GM21367 (cell line): ENCODE data around the gene TMEM258.

Experiments used
- ATAC-seq: cut with Tn5 transposase; IDR thresholded peaks from one replicate; pipeline ENCODE4 v1.9.1; 2021; ENCODE audit not compliant: unreplicated experiment

The TMEM258 gene

DNA sequence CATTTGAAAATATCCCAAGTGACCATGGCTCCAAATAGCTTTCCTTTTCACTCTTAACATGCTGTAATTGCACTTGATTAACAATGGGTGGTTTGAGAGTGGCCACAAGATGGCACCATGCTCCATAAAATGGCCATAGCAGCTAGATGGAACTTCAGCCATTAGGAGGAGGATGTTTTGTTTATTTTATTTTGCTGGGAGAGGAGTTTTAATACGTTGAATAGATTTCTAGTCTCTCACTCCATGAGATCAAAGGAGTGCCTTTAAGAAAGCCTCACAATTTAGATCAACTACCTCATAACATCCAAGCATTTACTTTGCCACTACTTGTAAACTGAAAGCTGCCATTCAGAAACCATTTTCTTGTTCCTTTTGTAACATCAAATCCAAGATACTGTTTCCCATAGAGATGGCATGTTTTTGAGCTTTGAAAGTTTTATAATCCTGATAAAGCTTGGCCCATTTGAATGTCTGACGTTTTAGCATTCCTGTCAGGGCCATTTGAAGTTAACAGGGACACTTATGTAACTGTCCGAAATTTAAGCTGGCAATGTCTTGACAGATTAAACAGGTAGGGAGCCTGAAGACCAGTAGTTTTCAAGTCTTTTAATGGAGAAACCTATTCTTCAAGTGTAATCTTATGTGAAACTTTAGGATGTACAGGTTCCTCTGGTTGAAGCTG is 5.0 kb upstream of the TMEM258 start:
- no peak for ATAC-seq

DNA sequence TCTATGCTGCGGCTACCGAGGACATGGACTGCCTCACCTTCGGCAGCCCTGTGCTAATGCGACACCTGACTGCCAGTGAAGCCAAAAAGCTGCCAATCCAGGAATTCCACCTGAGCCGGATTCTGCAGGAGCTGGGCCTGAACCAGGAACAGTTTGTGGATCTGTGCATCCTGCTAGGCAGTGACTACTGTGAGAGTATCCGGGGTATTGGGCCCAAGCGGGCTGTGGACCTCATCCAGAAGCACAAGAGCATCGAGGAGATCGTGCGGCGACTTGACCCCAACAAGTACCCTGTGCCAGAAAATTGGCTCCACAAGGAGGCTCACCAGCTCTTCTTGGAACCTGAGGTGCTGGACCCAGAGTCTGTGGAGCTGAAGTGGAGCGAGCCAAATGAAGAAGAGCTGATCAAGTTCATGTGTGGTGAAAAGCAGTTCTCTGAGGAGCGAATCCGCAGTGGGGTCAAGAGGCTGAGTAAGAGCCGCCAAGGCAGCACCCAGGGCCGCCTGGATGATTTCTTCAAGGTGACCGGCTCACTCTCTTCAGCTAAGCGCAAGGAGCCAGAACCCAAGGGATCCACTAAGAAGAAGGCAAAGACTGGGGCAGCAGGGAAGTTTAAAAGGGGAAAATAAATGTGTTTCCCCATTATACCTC is 3.6 kb upstream of the TMEM258 start:
- ATAC-seq: no peak

DNA sequence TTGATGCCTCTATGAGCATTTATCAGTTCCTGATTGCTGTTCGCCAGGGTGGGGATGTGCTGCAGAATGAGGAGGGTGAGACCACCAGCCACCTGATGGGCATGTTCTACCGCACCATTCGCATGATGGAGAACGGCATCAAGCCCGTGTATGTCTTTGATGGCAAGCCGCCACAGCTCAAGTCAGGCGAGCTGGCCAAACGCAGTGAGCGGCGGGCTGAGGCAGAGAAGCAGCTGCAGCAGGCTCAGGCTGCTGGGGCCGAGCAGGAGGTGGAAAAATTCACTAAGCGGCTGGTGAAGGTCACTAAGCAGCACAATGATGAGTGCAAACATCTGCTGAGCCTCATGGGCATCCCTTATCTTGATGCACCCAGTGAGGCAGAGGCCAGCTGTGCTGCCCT is 3.1 kb upstream of the TMEM258 start:
- no peak for ATAC-seq

DNA sequence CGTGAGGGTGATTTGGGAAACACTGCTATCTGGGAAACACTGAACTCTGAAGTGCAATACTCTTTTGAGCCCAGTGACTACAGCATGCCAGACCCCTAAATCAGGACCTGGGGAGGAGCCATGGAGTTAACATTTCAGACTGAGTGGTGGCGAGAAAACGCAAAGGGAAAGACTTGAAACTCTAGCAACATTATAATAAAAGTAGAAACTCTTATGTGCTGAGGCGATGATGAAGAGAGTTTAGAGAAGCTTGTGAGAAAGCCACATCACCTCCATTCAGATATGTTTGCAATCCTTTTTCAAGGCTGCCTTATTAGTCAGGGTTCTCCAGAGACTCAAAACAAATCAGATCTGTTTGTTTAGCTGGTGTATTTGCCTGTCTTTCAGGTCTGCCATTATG is 2.2 kb upstream of the TMEM258 start:
- ATAC-seq: no peak

DNA sequence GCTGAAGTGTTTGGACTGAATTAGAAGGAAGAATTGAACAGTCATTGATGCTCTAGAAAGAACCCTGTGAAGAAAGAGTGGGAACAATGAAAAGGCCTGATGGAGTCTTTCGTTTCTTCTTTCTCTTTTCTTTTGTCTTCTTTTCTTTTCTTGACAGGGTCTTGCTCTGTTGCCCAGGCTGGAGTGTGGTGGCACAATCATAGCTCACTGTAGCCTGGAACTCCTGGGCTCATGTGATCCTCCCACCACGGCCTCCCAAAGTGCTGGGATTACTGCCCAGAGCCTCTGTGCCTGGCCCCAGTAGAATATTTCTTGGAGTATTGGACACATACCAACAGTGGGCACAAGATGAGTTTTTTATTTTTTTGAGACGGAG is 1.4 kb upstream of the TMEM258 start:
- no peak for ATAC-seq

DNA sequence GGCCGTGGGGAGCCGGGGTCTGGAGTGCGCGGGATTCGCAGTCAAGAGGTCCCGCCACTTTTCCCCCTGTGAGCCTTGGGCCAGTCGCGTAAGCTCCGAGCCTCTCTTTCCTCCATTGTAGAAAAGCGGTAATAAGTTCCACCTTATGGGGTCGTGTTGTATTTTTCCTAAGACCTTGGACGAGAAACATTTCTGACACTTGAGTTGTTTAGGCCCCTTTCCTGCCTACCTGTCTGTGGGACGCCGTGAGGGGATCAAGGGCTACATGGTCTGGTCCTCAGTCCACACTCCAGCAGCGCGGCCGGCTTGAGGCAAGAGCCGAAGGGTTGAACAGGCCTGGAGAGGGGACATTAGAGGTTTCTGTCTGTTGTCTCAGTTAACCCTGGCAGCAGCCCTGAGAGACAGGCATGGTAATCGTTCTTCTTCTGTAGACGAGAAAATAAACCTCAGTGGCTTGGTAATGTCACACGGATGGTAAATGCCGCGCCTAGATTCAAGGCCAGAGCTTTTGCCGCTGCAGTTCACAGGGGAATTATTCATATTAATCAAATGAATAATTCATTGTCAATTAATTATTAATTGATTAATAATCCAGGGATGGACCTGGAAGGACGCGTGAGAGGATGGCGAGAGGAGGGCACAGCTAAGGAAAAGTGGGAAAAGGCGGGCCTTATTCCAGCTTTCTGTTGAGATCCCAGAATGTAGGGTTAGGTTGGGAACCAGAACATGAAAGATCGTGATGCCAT is 857 bp upstream of the TMEM258 start:
- peak; percentile 18 for ATAC-seq

DNA sequence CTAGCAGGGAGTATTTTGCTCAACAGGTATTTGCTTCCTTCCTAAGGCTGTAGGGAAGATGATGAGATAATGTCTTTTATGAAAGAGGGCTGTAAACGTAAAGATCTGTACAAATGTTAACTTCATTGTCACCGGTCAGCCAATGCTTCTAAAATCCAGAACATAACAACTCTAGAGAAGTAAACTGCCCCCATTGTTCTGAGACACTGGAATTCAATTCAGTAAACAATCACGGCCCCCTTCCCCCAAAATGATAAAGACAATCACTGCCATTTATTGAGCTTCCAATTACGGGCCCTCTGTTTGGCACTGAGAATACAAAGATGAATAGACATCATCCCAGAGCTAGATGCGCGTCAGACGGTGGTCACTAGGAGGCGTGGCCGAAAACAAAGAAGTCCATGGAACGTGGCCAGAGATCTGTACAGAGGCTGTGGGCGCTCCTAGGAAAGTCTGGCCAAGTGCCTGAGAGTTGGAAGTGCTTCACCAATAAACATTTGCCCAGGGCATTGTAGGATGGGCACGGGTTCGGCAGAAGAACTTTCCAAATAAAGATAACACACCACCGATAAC is 576 bp downstream of the TMEM258 start:
- ATAC-seq: no peak

DNA sequence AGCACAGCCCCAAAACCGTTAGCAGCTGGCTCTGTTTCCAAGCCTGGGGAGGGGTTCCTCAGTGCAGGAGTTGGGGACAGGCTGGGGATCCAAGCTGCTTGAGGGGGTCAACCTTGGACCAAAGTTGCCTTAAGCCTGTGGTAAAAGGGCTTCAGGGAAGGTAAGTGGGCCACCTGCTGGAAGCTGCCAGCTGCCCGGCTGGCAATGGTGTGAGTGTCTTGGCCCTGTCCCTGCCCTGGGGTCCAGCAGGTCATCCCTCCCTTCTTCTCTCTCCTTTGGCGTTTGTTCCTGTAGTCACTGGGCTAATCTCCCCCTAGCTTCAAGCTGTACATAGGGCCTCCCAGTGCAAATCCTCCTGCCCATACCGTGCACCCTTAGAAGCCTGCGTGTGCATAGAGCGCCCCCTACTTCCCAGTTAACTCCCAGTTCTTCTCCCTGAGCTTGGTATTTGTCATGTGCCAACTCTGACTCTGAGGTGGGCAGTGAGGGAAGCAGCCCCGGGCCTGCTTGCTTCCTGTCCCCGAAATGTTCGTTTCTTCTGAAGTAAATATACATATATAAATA is 4.4 kb downstream of the TMEM258 start:
- ATAC-seq: no peak

DNA sequence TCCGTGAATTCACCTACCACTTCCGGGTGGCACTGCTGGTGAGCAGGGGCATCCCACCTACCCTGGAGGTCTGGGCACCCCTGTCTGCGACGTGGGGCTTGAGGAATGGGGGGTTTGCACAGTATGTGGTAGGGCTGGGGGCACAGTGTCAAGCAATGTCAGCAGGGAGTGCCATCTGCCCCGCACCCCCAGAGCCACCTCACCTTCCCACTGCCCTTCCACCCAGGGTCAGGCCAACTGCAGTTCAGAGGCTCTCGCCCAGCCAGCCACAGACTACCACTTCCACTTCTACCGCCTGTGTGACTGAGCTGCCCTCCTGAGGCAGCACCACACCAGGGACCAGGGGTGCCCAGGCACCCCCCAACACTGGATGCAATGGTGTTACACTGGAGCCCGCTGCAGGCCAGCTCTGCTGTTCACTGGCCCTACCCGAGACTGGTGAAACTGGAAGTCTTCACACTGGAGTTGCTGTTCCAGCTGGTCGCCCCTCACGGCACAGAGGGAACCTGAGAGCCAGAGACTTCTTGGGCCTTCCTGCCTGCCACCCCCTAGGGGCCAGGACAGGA is 6.5 kb downstream of the TMEM258 start:
- no peak for ATAC-seq

DNA sequence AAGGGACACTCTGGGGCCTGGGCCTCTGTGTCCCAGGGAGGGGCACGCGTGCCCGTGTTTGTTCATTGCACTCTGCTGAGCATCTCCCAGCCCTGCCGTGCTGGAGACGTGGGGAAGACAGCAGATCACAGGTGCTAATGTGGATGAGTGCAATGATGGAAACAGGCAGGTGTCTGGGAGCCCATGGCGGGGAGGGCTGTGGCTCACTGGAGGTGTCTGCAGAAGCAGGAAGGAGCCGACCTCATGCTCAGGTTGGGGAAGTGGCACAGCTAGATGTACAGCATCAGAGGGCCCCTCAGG is 7.9 kb downstream of the TMEM258 start:
- no peak for ATAC-seq

DNA sequence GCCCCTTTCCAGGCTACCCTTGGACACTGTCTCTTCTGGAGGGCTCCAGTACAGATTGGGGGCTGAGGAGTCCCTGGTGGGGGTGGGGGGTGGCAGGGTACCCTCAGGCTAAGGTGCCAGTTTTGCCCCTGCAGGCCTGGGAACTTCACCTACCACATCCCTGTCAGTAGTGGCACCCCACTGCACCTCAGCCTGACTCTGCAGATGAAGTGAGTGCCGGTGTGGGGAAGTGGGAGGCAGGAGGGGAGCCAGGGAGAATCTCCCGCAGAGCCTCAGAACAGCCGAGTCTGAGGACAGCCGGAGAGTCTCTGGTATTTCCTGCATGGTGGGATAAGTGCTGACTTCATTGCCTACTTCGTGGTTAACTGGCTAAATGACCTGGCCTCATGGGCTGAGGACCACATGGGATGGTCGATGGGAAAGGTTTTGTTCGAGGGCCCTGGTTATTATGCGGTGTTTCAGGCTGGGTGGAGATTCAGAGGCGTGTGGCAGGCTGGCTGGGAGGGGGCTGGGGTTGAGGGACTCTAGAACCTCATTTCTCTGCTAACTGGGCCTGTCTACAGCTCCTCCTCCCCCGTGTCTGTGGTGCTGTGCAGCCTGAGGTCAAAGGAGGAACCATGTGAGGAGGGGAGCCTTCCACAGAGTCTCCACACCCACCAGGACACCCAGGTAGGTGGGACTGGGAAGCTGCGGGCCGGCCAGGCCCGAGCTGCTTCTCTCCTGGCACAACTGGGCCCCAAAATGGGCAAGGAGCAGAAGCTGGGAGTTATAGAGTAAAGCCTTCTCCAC is 8.5 kb downstream of the TMEM258 start:
- ATAC-seq: no peak

DNA sequence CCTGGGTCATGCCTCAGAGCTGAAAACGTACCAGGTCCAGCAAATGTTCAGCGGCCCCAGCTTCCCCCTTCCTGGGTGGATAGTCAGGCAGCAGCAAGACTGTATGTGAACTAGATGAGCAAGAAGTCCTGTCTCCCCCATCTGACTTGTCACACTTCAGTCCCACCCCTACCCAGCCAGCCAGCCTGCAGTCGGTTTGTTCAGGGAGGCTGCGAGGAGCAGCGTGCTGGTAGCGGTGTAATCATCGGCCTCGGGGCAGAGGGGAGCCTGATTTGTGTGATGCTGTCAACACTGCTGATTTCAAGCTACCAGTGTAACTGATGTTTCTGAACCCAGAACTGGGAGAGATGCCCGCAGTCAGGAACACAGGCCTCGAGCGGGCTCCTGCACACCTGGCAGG is 9.6 kb downstream of the TMEM258 start:
- no peak for ATAC-seq

DNA sequence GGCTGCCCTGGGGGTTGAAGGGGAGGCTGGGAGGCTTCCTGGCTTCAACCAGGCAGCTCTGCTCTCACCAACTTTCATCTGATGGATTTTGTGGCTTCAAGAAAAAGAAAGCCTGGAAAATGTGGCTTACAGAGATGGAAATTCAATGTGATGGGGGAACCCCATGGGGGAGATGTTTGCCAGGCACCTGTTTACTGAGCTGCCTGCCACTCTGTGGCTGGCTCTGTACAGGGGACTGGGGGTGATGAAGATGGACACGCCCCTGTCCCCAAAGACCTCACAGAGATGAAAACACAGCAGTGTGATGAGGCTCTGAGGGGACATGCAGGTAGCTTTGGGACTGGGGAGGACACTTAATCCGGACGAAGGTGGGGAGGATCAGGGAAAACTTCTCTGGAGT is 10.1 kb downstream of the TMEM258 start:
- ATAC-seq: no peak

DNA sequence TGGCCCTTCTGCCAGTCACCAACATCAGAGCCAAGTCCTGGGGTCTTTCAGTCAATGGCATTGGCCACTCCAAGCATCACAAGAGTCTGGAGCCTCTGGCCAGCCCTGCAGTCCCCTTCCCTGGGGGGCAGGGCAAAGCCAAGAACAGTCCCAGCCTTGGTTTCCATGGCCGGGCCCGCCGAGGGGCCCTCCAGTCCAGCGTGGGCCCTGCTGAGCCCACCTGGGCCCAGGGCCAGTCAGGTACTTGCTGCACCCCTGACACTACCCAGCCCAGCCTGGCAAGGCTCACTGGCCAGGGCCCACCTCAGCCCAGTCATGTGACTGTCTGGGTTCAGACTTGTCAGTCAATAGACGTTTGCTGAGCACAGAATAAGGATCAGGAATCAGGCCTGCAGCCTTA is 10.8 kb downstream of the TMEM258 start:
- no peak for ATAC-seq

DNA sequence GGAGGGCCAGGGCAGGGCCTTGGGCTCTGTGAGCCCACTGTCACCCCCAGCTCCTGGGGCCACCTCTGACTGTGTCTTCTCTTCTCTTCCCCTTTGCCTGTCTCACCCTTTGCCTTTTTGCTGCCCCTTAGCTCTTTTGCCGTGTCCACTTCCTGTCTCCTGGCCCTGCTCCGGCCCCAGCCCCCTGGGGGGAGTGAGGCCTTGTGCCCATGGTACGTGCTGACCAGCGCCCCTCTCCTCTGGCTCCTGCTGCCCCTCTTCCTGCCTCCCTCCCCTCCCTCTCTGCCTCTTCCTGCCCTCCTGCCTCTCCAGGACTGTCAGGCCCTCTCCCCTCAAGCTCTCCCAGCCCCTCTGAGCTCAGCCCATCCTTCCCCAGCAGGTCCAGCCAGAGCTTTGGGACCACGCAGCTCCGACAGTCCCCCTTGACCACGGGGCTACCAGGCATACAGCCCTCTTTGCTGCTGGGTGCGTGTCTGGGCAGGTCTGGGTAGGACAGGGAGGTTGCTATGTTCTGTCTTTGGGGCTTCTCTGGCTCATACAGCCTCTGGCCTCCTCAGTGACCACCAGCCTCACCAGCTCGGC is 11.7 kb downstream of the TMEM258 start:
- no peak for ATAC-seq

DNA sequence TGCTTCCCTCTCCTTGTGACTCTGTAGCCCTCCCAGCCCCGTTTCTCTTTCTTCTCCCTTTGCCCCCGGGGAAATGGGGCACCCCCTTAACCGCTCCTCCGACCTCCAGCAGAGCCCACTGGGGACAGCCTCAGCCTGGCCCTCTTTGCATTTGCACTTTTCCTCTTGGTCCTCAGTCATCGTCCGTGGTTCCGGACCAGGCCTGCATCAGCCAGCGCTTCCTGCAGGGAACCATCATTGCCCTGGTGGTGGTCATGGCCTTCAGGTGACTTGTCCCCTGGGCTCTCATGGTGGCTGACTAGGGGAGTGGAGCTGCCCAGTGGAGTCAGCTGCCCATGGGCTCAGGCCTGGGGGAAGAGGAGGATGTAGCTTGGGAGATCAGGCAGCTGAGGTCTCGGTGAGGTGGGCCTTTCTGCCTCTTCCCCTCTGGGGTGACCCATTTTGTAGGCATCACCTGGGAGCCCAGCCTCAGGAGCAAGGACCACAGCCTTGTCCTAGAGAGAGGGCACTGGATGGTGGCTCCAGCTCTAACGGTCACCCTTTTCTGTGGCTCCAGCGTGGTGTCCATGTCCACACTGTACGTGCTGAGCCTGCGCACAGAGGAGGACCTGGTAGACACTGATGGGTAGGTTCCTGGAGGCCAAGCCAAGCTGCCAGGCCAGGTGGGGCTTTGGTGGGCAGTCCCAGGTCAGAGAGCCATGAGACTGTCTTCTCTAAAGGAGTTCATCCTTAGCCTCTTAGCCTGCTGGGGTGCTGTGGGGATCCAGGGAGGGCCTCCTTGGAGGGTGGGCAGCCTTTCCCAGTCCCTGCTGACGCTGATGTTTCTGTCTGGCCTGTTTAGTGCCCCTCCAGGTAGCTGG is 12.5 kb downstream of the TMEM258 start:
- no peak for ATAC-seq

DNA sequence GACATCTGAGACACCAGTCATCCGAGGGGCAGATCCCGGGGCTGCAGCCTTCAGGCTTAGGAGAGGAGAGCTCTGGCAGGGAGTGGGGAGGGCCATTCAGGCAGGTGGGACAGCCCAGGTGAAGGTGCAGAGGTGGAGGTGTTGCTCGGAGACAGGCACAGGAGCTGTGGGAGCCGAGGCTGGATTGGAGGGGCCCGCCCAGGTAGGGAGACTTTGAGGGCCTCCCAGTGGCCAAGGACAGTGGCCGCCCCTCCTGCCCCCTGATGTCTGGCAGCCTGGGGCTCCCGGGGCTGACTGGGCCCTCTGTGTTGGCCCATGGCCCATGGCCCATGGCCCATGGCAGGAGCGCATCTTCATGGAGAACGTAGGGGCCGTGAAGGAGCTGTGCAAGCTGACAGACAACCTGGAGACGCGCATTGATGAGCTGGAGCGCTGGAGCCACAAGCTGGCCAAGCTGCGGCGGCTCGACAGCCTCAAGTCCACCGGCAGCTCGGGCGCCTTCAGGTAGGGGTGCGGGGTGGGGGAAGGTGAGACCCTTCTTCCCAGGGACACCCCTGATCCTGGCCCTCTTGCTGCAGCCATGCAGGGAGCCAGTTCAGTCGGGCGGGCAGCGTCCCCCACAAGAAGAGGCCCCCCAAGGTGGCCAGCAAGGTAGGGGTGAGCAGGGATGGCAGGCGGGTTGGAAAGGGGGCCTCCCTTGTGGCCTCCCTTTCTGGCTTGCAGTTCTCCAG is 13.3 kb downstream of the TMEM258 start:
- ATAC-seq: no peak

DNA sequence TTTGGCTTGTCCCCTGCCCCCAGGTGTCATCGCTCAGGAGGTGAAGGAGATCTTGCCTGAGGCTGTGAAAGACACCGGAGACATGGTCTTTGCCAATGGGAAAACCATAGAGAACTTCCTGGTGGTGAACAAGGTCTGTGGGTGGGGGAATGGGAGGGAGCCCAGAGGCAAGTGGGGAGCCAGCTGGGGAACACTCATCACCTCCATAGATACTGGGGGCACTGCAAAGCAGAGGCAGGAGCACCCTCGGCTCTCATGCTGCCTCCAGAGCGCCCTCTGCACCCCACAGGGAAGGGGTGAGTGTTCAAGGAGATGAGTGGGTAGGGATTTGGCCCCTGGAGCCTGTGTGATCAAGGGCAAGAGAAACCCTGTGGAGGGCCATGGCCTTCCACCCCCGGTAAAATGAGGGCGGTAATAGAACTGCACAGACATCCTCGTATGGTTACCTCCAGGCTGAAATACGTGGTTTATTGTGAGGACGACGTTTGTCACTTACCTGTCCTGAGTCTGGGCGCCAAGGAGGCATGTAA is 14.0 kb downstream of the TMEM258 start:
- no peak for ATAC-seq
